H1 (cell line): ENCODE measurements around the gene PSORS1C2.

ENCODE experiments used
- ASH2L ChIP-seq: fragments of 200-600, 300-600 bp; sonication (generic); IDR thresholded peaks from one replicate; pipeline ENCODE4 v1.7.1; 2017; ENCODE audit warnings: low read length
- BRCA1 ChIP-seq: IDR thresholded peaks from 2 replicates; pipeline ENCODE4 v1.6.1; 2012; ENCODE audit warnings: low read depth, low read length, improper control_type of control experiment
- CBX8 ChIP-seq: fragments of 300-800, 300-1000 bp; sonication (generic); IDR thresholded peaks from 2 replicates; pipeline ENCODE4 v1.7.1; 2016; ENCODE audit warnings: low read depth, low read length, borderline replicate concordance
- CREB1 ChIP-seq: IDR thresholded peaks from 2 replicates; pipeline ENCODE4 v1.6.1; 2012; ENCODE audit warnings: inconsistent platforms
- CTCF ChIP-seq, 3 experiments: IDR thresholded peaks; 1 replicate in 2 of 3; 2 replicates in 1 of 3; pipeline versions ENCODE4 v1.5.1 to v1.6.1; 2011; ENCODE audit warnings: low read length in 3 of 3, mild to moderate bottlenecking in 3 of 3, inconsistent platforms in 2 of 3, low read depth in 1 of 3, moderate library complexity in 1 of 3; ENCODE audit not compliant: insufficient read depth in 1 of 3; ENCODE audit errors: control extremely low read depth in 1 of 3
- EZH2 ChIP-seq: fragments of 200-600 bp; sonication (generic); IDR thresholded peaks from 2 replicates; pipeline ENCODE4 v1.7.1; 2012; ENCODE audit warnings: low read depth, mild to moderate bottlenecking, moderate library complexity, low read length, inconsistent platforms; ENCODE audit not compliant: severe bottlenecking
- GTF2F1 ChIP-seq: IDR thresholded peaks from 2 replicates; pipeline ENCODE4 v1.6.1; 2012; ENCODE audit warnings: low read depth, low read length, improper control_type of control experiment, borderline replicate concordance
- JUN ChIP-seq: IDR thresholded peaks from 2 replicates; pipeline ENCODE4 v1.6.1; 2011; ENCODE audit warnings: low read depth, mild to moderate bottlenecking, improper control_type of control experiment, low read length
- MAX ChIP-seq: IDR thresholded peaks from 2 replicates; pipeline ENCODE4 v1.6.1; 2012; ENCODE audit warnings: inconsistent platforms
- POLR2A ChIP-seq, 2 experiments: IDR thresholded peaks; 1 replicate in 1 of 2; 2 replicates in 1 of 2; pipeline ENCODE4 v1.6.1; 2011; ENCODE audit warnings: low read depth in 2 of 2, low read length in 2 of 2, mild to moderate bottlenecking in 2 of 2; ENCODE audit errors: control extremely low read depth in 1 of 2
- POLR2AphosphoS5 ChIP-seq: IDR thresholded peaks from 2 replicates; pipeline ENCODE4 v1.6.1; 2011; ENCODE audit warnings: low read depth, low read length
- SUZ12 ChIP-seq: fragments of 200-600 bp; sonication (generic); IDR thresholded peaks from 2 replicates; pipeline ENCODE4 v1.6.1; 2012; ENCODE audit warnings: mild to moderate bottlenecking, inconsistent platforms, low read length, moderate library complexity, mixed read lengths
- TAF1 ChIP-seq: IDR thresholded peaks from 2 replicates; pipeline ENCODE4 v1.6.1; 2011; ENCODE audit warnings: mild to moderate bottlenecking, low read depth, low read length
- TCF12 ChIP-seq: IDR thresholded peaks from 2 replicates; pipeline ENCODE4 v1.6.1; 2011; ENCODE audit warnings: low read depth, mild to moderate bottlenecking, low read length

- TF ChIP-seq BRCA1 (no peak), POLR2A (IDR thresholded peaks at IDR 0.05; ENCODE audit: control extremely low read depth in 1 of 2, low read depth in 2 of 2, low read length in 2 of 2) (no peak), TCF12 (no peak), ASH2L (no peak), MAX (no peak), CTCF (IDR thresholded peaks at IDR 0.05; ENCODE audit: control extremely low read depth in 1 of 3, insufficient read depth in 1 of 3, low read depth in 1 of 3, low read length in 3 of 3) (no peak), GTF2F1 (no peak), SUZ12 (no peak), POLR2AphosphoS5 (no peak), CREB1 (no peak), TAF1 (no peak), EZH2 (no peak), JUN (no peak), CBX8 (no peak)
These were observed 13.9 kb upstream of the PSORS1C2 start for GRCh38 chr6:31152781-31153180.
